RWPE2 (cell line): Measurements from ENCODE around the gene ANTXR1.

Source experiments
- ATAC-seq: fragments of 200-7000 bp; cut with Tn5 transposase; 3 replicates; pipeline ENCODE4 v1.9.1; 2021; ENCODE audit warnings: low read depth
- DNase-seq: peaks from one replicate; pipeline ENCODE4 v3.0.0-alpha.2; 2020; ENCODE audit warnings: low spot score
- H3K27ac ChIP-seq: fragments of 450-650 bp; 2 replicates; pipeline ENCODE4 v1.5.1; 2017; ENCODE audit warnings: mild to moderate bottlenecking; ENCODE audit not compliant: poor library complexity, severe bottlenecking
- H3K27me3 ChIP-seq: fragments of 250-450 bp; sonication (Bioruptor Pico); 2 replicates; pipeline ENCODE4 v1.5.1; 2021; ENCODE audit warnings: mild to moderate bottlenecking, moderate library complexity; ENCODE audit not compliant: insufficient read depth, poor library complexity, severe bottlenecking
- H3K36me3 ChIP-seq: fragments of 250-450 bp; sonication (Bioruptor Pico); 2 replicates; pipeline ENCODE4 v1.5.1; 2020; ENCODE audit warnings: low read depth, mild to moderate bottlenecking, moderate library complexity
- H3K4me1 ChIP-seq: fragments of 250-450 bp; sonication (Bioruptor Pico); 2 replicates; pipeline ENCODE4 v1.5.1; 2021; ENCODE audit warnings: mild to moderate bottlenecking, moderate library complexity; ENCODE audit not compliant: insufficient read depth, poor library complexity, severe bottlenecking
- H3K4me3 ChIP-seq: fragments of 250-450 bp; sonication (Bioruptor Pico); 2 replicates; pipeline ENCODE4 v1.5.1; 2021; ENCODE audit warnings: mild to moderate bottlenecking, moderate library complexity; ENCODE audit not compliant: severe bottlenecking
- H3K9me3 ChIP-seq: fragments of 250-450 bp; sonication (Bioruptor Pico); 2 replicates; pipeline ENCODE4 v1.5.1; 2021; ENCODE audit warnings: mild to moderate bottlenecking, moderate library complexity; ENCODE audit not compliant: severe bottlenecking
- CTCF ChIP-seq: fragments of 450-650 bp; IDR thresholded peaks from one replicate; pipeline ENCODE4 v1.5.1; 2017; ENCODE audit warnings: mild to moderate bottlenecking, moderate library complexity; ENCODE audit not compliant: poor library complexity, severe bottlenecking

ANTXR1 gene

GRCh38 chr2:69084492-69084891 lies 71.5 kb downstream of the ANTXR1 start:
- DNase-seq (no peak), ATAC-seq (no peak)
- H3K27ac ChIP-seq, result no peak overlapping the region
- TF ChIP-seq CTCF, result no peak
- H3K9me3 ChIP-seq, result no peaks in the 10 kb centered on the region
- H3K4me1 ChIP-seq, result peaks cover 16% of the 10 kb centered on the region
- H3K4me3 ChIP-seq, result no peak overlapping the region
- H3K27me3 ChIP-seq, result no peaks in the 10 kb centered on the region
- no peaks in the 10 kb centered on the region for H3K36me3 ChIP-seq

GRCh38 chr2:69086466-69086865 lies 73.5 kb downstream of the ANTXR1 start:
- Histone ChIP-seq H3K4me3 (no peak overlapping the region), H3K4me1 (peaks cover 16% of the 10 kb centered on the region), H3K27me3 (no peaks in the 10 kb centered on the region), H3K27ac (no peak overlapping the region), H3K9me3 (no peaks in the 10 kb centered on the region), H3K36me3 (peaks cover 7% of the 10 kb centered on the region)
- DNase-seq, result no peak
- no peak for ATAC-seq
- TF ChIP-seq CTCF, result no peak

- TF ChIP-seq CTCF, result no peak
- ATAC-seq (no peak), DNase-seq (no peak)
- H3K4me3 ChIP-seq, result no peak overlapping the region
- H3K27me3 ChIP-seq, result no peaks in the 10 kb centered on the region
- peaks cover 13% of the 10 kb centered on the region for H3K4me1 ChIP-seq
- no peaks in the 10 kb centered on the region for H3K9me3 ChIP-seq
- no peak overlapping the region for H3K27ac ChIP-seq
- H3K36me3 ChIP-seq, result peaks cover 15% of the 10 kb centered on the region
These were observed 74.4 kb downstream of the ANTXR1 start for GRCh38 chr2:69087211-69087911.

GRCh38 chr2:69087912-69088240 lies 74.9 kb downstream of the ANTXR1 start:
- DNase-seq, result no peak
- no peak overlapping the region for H3K4me3 ChIP-seq
- H3K4me1 ChIP-seq, result peaks cover 8% of the 10 kb centered on the region
- no peaks in the 10 kb centered on the region for H3K9me3 ChIP-seq
- H3K27ac ChIP-seq, result no peak overlapping the region
- H3K36me3 ChIP-seq, result peaks cover 15% of the 10 kb centered on the region
- no peak for TF ChIP-seq CTCF
- no peaks in the 10 kb centered on the region for H3K27me3 ChIP-seq
- ATAC-seq, result no peak

- Histone ChIP-seq H3K27me3 (no peaks in the 10 kb centered on the region), H3K27ac (no peak overlapping the region), H3K4me3 (no peak overlapping the region), H3K4me1 (peaks cover 2% of the 10 kb centered on the region), H3K36me3 (peaks cover 18% of the 10 kb centered on the region), H3K9me3 (no peaks in the 10 kb centered on the region)
- TF ChIP-seq CTCF, result no peak
- ATAC-seq (no peak), DNase-seq (no peak)
These were observed 75.5 kb downstream of the ANTXR1 start for GRCh38 chr2:69088466-69088865.
